DOHH2 (cell line): ENCODE results near the gene MRC2.

Experiments used
- CTCF ChIP-seq: fragments of 200-600 bp; sonication (generic); IDR thresholded peaks from one replicate; pipeline ENCODE4 v1.5.1; 2014; ENCODE audit warnings: antibody characterized with exemption, mild to moderate bottlenecking, low read depth, low read length; ENCODE audit not compliant: poor library complexity, severe bottlenecking
- EZH2phosphoT487 ChIP-seq: fragments of 200-600 bp; sonication (generic); IDR thresholded peaks from 2 replicates; pipeline ENCODE4 v1.6.1; 2017; ENCODE audit warnings: borderline replicate concordance, mild to moderate bottlenecking, antibody characterized with exemption, low read length, moderate library complexity, mixed read lengths

- TF ChIP-seq CTCF, result no peak
- 0 out of 2 replicates have a peak, but pooled peaks have one; percentile 34 for TF ChIP-seq EZH2phosphoT487
These were observed at the start of gene MRC2 for GRCh38 chr17:62627219-62627903.
